DMS153 (cell line): ENCODE measurements around the gene B3GALT4.

Experiments
- DNase-seq: peaks from one replicate; lab custom pipeline; 2025; lab: John Stamatoyannopoulos, UW

Gene B3GALT4

GRCh38 chr6:33315793-33316602, 39.1 kb downstream of the B3GALT4 start:
- DNase-seq: no peak

- DNase-seq: no peak
Observed at GRCh38 chr6:33316603-33317418, 39.9 kb downstream of the B3GALT4 start.

- DNase-seq: no peak
Observed at GRCh38 chr6:33317419-33317668, 40.4 kb downstream of the B3GALT4 start.

GRCh38 chr6:33317669-33318425, 40.9 kb downstream of the B3GALT4 start, which contains the start of gene ZBTB22:
Gene ZBTB22, minus strand, starts transcription at chr6:33317744. Its CDS starts 828 bp downstream, at chr6:33316916.
- peak; percentile 95 for DNase-seq

- DNase-seq: no peak
Observed at GRCh38 chr6:33318426-33319073, 41.6 kb downstream of the B3GALT4 start.

GRCh38 chr6:33319939-33320314, 43.0 kb downstream of the B3GALT4 start:
- DNase-seq: no peak

GRCh38 chr6:33320315-33321181, 43.6 kb downstream of the B3GALT4 start:
- no peak for DNase-seq

GRCh38 chr6:33321227-33321626, 44.3 kb downstream of the B3GALT4 start:
- no peak for DNase-seq

- no peak for DNase-seq
Observed at GRCh38 chr6:33323623-33323948, 46.7 kb downstream of the B3GALT4 start.

- no peak for DNase-seq
Observed at GRCh38 chr6:33324125-33324524, 47.2 kb downstream of the B3GALT4 start.
